HG03565 (cell line): ENCODE data around the gene SREBF1.

Experiments used
- ATAC-seq: cut with Tn5 transposase; IDR thresholded peaks from one replicate; pipeline ENCODE4 v1.9.1; 2021; ENCODE audit warnings: mild to moderate bottlenecking, moderate library complexity; ENCODE audit not compliant: unreplicated experiment

The SREBF1 gene

DNA sequence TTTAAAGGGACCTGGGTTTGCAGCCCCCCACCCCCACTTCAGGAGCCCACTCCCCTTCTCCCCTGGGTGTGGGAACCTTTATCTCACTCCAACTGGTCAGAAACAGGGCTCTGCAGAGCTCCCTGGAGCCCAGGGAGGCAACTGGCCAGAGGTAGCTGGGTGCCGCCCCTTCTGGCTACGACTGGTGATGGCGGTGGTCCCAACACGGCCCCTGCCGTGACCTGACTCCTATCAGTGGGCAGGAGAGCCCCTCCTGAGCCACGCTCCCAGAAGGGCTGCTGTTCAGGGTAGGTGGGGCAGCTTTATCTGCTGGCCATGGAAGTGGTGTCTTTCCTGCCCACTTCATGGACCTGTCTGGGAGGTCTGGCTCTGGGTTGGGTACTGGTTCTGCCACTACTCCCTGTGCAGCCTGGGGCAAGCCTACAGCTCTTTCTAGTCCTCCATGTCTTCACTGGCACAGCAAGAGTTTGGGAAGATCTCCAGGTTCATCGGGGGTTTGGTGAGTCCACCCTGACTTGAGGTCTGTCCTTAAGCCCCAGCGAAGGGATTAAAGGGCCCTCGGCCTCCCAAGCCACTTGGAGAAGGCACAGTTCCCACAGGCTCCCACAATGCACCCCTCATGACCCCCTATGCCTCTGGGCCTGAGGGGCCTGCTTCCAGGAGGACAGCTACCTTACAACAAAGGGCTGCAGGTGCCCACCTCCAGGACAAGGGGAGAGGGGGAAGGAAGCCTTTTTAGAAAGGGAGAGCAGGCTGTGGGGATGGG is 5.5 kb upstream of the SREBF1 start:
- no peak for ATAC-seq

DNA sequence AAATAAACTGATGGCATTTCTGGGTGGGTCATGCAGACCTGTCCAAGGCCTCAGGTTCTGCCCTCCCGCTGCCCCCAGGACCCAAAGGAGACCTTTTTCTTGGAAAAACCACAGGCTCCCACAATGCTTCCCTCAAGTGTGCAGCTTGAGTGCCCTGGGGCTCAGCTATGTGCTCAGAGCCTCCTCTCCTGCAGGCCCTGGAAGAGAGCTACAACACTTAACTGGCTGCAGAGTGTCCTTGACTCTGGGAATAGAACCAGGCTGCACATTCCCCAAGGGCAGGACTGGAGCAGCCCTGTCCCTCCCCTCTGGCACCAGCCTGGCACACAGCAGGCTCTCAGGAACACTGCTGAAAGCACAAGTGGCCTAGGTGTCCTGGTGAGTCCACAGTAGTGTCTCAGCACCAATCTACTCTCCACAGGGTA is 4.8 kb upstream of the SREBF1 start:
- ATAC-seq: no peak

DNA sequence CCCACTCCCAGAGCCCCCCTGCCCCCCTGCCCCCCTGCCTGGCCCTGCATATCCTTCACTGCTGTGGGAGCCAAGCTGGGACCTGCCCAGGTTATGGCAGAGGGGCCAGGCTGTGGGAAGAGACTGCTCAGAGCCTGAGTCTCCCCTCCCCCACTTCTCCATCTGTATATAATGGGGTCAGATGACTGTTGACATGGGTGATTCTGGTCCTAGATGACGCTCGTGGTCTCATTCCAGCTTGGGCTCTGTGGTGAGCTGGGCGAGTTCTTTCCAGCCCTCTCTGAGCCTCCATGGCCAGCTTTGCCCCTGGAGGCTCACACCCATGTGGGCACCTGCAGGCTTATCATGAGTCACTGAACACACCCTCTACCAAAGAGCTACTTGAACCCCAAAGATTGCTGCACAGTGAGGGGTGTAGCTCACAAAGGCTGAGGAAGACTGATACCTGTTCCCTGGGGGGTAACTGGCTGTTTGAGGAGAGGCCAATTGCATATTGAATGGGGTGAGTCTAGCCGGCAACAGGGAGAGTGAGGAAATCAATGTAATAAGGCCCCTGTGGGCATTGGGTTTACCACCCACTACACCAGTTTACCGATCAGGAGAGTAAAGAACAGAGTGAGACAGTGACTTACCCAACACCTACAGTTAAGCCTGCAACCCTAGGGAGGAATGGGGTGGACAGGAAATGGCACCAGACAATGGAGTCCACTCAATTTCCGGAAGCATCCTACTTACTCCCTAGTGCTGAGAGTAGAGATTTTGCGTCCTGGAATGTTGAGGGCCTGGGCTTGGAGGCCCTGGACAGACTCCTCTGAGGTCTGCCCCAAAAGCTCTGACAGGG is 4.2 kb upstream of the SREBF1 start:
- no peak for ATAC-seq

- ATAC-seq: peak; percentile 43
Observed at GRCh38 chr17:17839791-17840707, 3.3 kb upstream of the SREBF1 start.

GRCh38 chr17:17837966-17838962 is 1.5 kb upstream of the SREBF1 start:
- ATAC-seq: no peak

GRCh38 chr17:17837380-17837821 is 615 bp upstream of the SREBF1 start:
- ATAC-seq: no peak

GRCh38 chr17:17836250-17836817 is 452 bp downstream of the SREBF1 start:
- peak; percentile 46 for ATAC-seq

DNA sequence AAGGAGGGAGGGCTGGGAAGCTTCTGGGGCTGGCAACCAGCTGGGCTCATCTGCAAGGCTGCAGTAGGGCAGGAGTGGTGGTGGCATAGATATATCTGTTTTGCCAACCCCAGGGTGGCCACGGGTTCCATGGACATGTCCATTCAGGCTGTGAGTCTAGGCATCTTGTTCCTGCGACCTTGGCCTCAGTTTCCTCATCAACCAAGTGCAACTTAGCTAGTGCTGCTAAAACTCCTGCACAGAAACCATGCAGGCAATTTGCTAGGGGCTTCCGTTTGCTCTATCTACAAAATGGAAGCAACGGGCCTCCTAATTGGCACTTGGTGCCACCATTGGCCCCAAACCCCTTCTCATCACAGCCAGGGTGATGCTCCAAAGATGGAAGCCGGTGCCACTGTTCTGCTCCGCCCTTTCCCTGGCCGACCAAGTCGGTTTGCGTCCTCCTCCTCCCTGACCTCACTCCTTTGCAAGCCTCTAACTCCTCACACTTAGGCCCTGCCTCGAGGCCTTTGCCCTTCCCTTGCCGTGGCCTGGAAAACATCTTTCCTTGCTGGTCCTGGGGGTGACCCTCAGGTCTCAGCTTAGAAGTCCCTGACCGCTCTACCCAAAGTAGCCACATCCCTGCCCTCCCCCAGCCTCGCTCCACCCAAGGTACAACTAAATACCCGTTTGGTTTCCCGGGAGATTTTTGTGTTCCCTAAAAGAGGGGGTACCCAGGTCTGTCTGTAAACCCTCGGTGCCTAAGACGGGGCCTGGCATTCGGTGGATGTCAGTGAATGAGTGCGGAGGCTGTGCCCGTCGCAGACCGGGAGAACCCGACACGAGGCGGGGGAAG is 1.2 kb downstream of the SREBF1 start:
- no peak for ATAC-seq

DNA sequence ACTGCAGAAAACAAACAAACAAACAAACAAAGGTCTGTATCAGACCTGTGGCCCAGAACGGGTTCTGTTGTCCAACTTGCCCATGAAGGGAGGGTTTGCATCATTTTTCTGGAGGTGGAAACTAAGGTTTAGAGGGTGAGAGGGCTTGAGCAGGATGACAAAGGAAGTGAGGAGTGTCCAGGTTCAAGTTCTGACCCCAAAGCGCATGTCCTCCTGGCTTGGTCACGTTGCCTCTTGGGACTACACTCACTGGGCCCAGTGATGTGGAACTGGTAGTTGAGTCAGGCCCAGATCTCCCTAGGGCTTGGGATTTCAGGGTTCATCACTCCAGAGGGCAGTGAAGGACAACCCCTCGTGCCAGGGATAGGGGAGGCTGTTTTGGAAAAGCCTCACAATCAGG is 1.8 kb downstream of the SREBF1 start:
- no peak for ATAC-seq

GRCh38 chr17:17833658-17834357 is 3.0 kb downstream of the SREBF1 start:
- ATAC-seq: no peak

DNA sequence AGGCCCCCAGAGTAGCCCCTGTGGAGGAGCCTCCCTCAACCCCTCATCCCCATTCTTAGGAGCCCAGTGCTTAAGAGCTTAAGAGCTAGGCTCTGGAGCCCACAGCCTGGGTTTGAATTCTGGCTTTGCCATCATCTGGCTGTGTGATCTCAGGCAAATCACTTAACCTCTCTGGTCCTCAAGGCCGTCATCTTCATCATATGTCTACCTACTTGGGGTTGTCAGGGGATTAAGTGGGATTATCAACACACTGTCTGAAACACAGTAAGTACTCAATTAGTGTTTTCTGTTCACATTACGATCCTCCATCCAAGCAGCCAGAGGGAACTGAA is 4.8 kb downstream of the SREBF1 start:
- ATAC-seq: no peak

- no peak for ATAC-seq
Observed at GRCh38 chr17:17831208-17832031, 5.4 kb downstream of the SREBF1 start.

DNA sequence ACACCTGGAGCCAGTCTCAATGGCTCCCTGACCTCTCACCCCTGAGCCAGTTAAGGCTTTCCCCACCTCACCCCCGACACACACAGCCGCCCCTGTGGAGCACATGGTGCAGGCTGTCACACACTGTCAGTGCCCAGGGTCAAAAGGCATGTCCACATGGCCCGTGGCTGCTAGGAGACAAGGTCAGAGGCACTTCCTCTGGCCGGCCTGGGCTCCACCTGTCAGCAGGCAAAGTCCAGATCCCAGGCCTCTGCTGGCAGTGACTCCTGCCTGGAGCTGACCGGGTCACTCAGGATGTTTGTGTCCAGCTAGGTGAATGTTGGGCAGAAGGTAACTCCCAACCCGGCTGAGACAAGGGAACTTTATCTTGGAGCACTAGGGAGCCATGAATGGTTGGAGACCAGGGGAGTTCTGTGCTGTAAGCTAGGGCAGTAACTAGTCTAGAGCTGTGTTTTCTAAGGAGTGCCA is 6.0 kb downstream of the SREBF1 start:
- ATAC-seq: no peak

- no peak for ATAC-seq
Observed at GRCh38 chr17:17830269-17830567, 6.6 kb downstream of the SREBF1 start.

DNA sequence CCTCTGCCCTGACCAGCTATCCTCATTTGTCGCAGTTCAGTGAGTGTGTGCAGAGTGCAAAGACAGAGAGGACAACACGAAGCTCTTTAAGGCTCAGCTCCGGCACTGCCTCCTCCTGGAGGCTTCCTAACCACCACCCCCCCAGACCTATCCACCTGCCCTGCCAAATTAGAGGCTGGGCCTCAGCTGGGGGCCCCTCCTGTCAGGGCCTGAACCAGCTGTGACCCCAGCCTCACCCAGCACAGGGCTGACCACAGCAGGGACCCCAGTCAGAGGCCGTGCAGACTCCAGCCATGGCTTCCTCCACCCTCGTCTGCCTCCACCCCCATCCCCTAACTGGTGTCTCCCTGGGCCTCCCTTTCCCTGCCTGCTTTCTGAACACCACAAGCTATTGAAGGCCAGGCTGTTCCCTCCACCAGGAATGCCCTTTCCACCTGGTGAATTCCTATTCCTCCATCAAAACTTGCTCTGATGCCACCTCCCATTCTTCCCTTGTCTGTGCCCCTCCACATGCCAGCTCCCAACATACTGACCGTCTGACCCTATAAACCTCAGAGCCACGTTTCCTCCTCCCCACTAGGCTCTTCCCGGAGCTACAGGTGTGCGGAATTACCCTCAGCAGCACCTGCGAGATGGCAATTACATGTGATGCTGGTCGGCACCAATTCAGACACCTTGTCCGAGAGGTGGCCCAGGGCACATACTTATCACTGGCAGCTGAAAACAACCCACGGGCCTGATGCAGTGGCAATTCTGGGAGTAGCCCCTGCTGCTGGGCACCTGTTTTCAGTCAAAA is 8.8 kb downstream of the SREBF1 start:
- ATAC-seq: no peak

DNA sequence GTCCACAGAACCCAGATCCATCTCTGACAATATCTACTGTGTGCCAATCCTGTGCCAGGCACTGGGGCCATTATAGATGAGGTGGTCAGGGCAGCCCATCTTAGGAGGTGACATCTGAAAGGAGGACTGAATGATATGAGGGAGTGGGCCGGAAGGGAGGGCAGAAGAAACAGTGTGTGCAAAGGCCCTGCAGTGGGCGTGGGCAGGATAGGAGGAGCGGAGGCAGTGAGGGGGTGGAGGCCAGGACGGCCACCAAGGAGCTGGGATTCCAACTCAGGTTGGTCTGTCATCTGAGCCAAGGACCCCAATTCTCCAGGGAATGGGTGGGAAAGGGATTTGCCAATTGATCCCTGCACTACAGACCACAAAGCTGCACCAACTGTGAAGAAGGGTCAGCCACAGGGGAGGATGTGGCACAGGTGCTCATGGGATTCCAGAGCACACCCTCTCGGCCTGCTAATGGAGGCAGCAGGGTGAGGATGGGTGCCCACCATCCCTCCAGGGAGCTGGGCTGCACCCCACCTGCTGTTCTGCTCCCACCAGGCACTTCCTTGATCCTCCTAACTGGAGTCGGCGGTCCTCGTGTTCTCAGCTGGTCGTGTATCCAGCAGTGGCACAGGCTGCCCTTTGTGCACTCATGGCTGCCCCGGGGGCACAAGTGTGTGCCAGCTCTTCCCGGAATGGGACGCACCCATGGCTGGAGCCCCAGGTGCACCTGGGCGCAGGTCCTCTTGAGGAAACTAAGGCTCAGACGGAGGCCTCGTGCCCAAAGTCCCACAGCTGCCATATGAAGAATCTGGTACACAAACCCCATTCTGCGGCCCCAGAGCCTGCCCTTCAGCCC is 9.6 kb downstream of the SREBF1 start:
- no peak for ATAC-seq
